NCI-H524 treated with DMSO at 0.1 percent for 48 hours (cell line): ENCODE measurements around the gene GLT1D1.
"Not testable (repeated sequence)": the region's sequence is repeated elsewhere in the genome, so short reads cannot be mapped to it uniquely, and the experiment has no call there.

Source experiments
- DNase-seq: peaks from one replicate; lab custom pipeline; 2025; lab: John Stamatoyannopoulos, UW

Gene GLT1D1

GRCh38 chr12:128820723-128821432 lies 32.4 kb upstream of the GLT1D1 start:
- DNase-seq: no peak

GRCh38 chr12:128823216-128823915 lies 29.9 kb upstream of the GLT1D1 start:
- DNase-seq: no peak

- peak; percentile 53 for DNase-seq
These were observed 29.1 kb upstream of the GLT1D1 start, which contains the start of gene SLC15A4 for GRCh38 chr12:128823916-128824839. Gene SLC15A4, minus strand, starts transcription at chr12:128823958. Its CDS starts 15 bp downstream, at chr12:128823943.

GRCh38 chr12:128825835-128826234 lies 27.4 kb upstream of the GLT1D1 start:
- no peak for DNase-seq

GRCh38 chr12:128827724-128828123 lies 25.6 kb upstream of the GLT1D1 start:
- DNase-seq: no peak

GRCh38 chr12:128829861-128830504 lies 23.3 kb upstream of the GLT1D1 start:
- no peak for DNase-seq

GRCh38 chr12:128830505-128830893 lies 22.8 kb upstream of the GLT1D1 start:
- no peak for DNase-seq

GRCh38 chr12:128833418-128833817 lies 19.9 kb upstream of the GLT1D1 start:
- no peak for DNase-seq

GRCh38 chr12:128839885-128840284 lies 13.4 kb upstream of the GLT1D1 start:
- not testable (repeated sequence) for DNase-seq

- no peak for DNase-seq
These were observed 12.3 kb upstream of the GLT1D1 start for GRCh38 chr12:128840862-128841468.

- no peak for DNase-seq
These were observed 10.7 kb upstream of the GLT1D1 start for GRCh38 chr12:128842579-128842978.

- no peak for DNase-seq
These were observed 9.7 kb upstream of the GLT1D1 start for GRCh38 chr12:128843538-128843937.

- DNase-seq: no peak
These were observed 9.1 kb upstream of the GLT1D1 start for GRCh38 chr12:128844031-128844635.

GRCh38 chr12:128846671-128847070 lies 6.6 kb upstream of the GLT1D1 start:
- DNase-seq: not testable (repeated sequence)

GRCh38 chr12:128848371-128848770 lies 4.9 kb upstream of the GLT1D1 start:
- no peak for DNase-seq

GRCh38 chr12:128849806-128850205 lies 3.5 kb upstream of the GLT1D1 start:
- not testable (repeated sequence) for DNase-seq

- DNase-seq: no peak
These were observed 2.9 kb upstream of the GLT1D1 start for GRCh38 chr12:128850400-128850799.

GRCh38 chr12:128851429-128851828 lies 1.8 kb upstream of the GLT1D1 start:
- DNase-seq: not testable (repeated sequence)

- no peak for DNase-seq
These were observed 1.1 kb upstream of the GLT1D1 start for GRCh38 chr12:128852026-128852698.

- no peak for DNase-seq
These were observed 421 bp downstream of the GLT1D1 start for GRCh38 chr12:128853600-128854197.
